WTC11 (cell line): ENCODE results near the gene PARVB. TPM values are rescaled to one million over a fixed set of nuclear protein-coding genes. Genes with fewer than 3 reads are reported as not detected.

ENCODE experiments used
- ATAC-seq: fragments of 200-7000 bp; cut with Tn5 transposase; 2 replicates; pipeline ENCODE4 v1.10.0; 2021; ENCODE audit warnings: mild to moderate bottlenecking, moderate library complexity
- CTCF ChIA-PET: fragments of 300-600 bp; sonication (Branson Sonifier 250); formaldehyde crosslinking; loops from one replicate; lab custom pipeline; 2021; ENCODE audit warnings: antibody characterized with exemption; lab: Charles Lee
- POLR2A ChIA-PET: fragments of 350-600 bp; sonication (Branson Sonifier 250); formaldehyde crosslinking; loops from one replicate; lab custom pipeline; 2021; ENCODE audit warnings: antibody characterized with exemption; lab: Charles Lee
- DNase-seq: peaks from one replicate; pipeline ENCODE4 v3.0.0; 2021; ENCODE audit warnings: low spot score
- H3K27ac Mint-ChIP-seq: 2 replicates; pipeline ENCODE4 v1.8.0; 2021; ENCODE audit warnings: mixed read lengths
- H3K27me3 Mint-ChIP-seq: 2 replicates; pipeline ENCODE4 v1.8.0; 2021; ENCODE audit warnings: low read depth, mild to moderate bottlenecking, moderate library complexity, mixed read lengths
- H3K36me3 Mint-ChIP-seq: 2 replicates; pipeline ENCODE4 v1.8.0; 2021; ENCODE audit warnings: mixed read lengths
- H3K4me1 Mint-ChIP-seq: 2 replicates; pipeline ENCODE4 v1.8.0; 2022; ENCODE audit warnings: mixed read lengths
- H3K4me3 Mint-ChIP-seq: 2 replicates; pipeline ENCODE4 v1.8.0; 2021; ENCODE audit warnings: mild to moderate bottlenecking, moderate library complexity, mixed read lengths
- H3K9me3 Mint-ChIP-seq: 2 replicates; pipeline ENCODE4 v1.8.0; 2021; ENCODE audit warnings: mixed read lengths
- CREB1 ChIP-seq: sonication (generic); formaldehyde crosslinking; IDR thresholded peaks from 2 replicates; pipeline ENCODE4 v1.8.0; 2023; ENCODE audit warnings: mild to moderate bottlenecking, missing genetic modification reagents
- FOXP1 ChIP-seq: sonication (generic); formaldehyde crosslinking; IDR thresholded peaks from 2 replicates; pipeline ENCODE4 v1.8.0; 2022; ENCODE audit warnings: missing genetic modification reagents, mild to moderate bottlenecking, moderate library complexity, borderline replicate concordance
- MXD4 ChIP-seq: fragments of 250-450 bp; sonication (Bioruptor Pico); IDR thresholded peaks from 2 replicates; pipeline ENCODE4 v1.8.0; 2021; ENCODE audit warnings: mild to moderate bottlenecking, moderate library complexity, borderline replicate concordance
- NFYB ChIP-seq: sonication (generic); formaldehyde crosslinking; conservative IDR thresholded peaks from 2 replicates; pipeline ENCODE4 v1.8.0; 2022; ENCODE audit warnings: low read depth, missing genetic modification reagents
- NR1H2 ChIP-seq: sonication (generic); formaldehyde crosslinking; IDR thresholded peaks from 2 replicates; pipeline ENCODE4 v1.9.0; 2021; ENCODE audit warnings: mild to moderate bottlenecking, moderate library complexity, missing genetic modification reagents
- NR3C1 ChIP-seq: sonication (generic); formaldehyde crosslinking; conservative IDR thresholded peaks from 2 replicates; pipeline ENCODE4 v1.8.1; 2023; ENCODE audit warnings: low read depth, mild to moderate bottlenecking, missing genetic modification reagents
- SOX15 ChIP-seq: fragments of 250-450 bp; sonication (Bioruptor Pico); IDR thresholded peaks from 2 replicates; pipeline ENCODE4 v1.9.0; 2021; ENCODE audit warnings: mild to moderate bottlenecking
- SP1 ChIP-seq: sonication (generic); formaldehyde crosslinking; conservative IDR thresholded peaks from 2 replicates; pipeline ENCODE4 v1.8.1; 2022; ENCODE audit warnings: missing genetic modification reagents
- ZSCAN18 ChIP-seq: fragments of 250-450 bp; sonication (Bioruptor Pico); IDR thresholded peaks from 2 replicates; pipeline ENCODE4 v2.1.2; 2022; ENCODE audit warnings: mild to moderate bottlenecking, moderate library complexity
- total RNA-seq: library from RNA; stranded (reverse); gene quantifications from 3 replicates; pipeline ENCODE4 v1.2.3, GENCODE V29; 2021
- TF ChIP-seq, protein P1 (sequence below): sonication (generic); formaldehyde crosslinking; IDR thresholded peaks from 2 replicates; pipeline ENCODE4 v1.8.1; 2022; ENCODE audit warnings: low read depth, missing genetic modification reagents, borderline replicate concordance
- TF ChIP-seq, protein P2 (sequence below): fragments of 250-450 bp; sonication (Bioruptor Pico); IDR thresholded peaks from 2 replicates; pipeline ENCODE4 v1.9.0; 2021; ENCODE audit warnings: moderate library complexity, mild to moderate bottlenecking, inconsistent platforms, borderline replicate concordance
- TF ChIP-seq, protein P3 (sequence below): sonication (generic); formaldehyde crosslinking; IDR thresholded peaks from 2 replicates; pipeline ENCODE4 v1.8.1; 2023; ENCODE audit warnings: mild to moderate bottlenecking, missing genetic modification reagents, borderline replicate concordance
- TF ChIP-seq, protein P4 (sequence below): fragments of 250-450 bp; sonication (Bioruptor Pico); conservative IDR thresholded peaks from 2 replicates; pipeline ENCODE4 v1.9.0; 2021; ENCODE audit warnings: mild to moderate bottlenecking

PARVB gene
- total RNA-seq, 1 experiment from 2014 or later = 3.3 TPM

GRCh38 chr22:44057401-44057987, 33.4 kb downstream of the PARVB start:
- peaks cover 5% of the 10 kb centered on the region; the same call in 1 of the 2 replicates for H3K36me3 Mint-ChIP-seq
- ATAC-seq (no peak), DNase-seq (no peak)
- ChIA-PET CTCF (interaction anchor here (0.7 to 3.1 kb wide), 2 partner anchors 28 to 64 kb away, joined by 3 to 8 read pairs; no protein-coding TSS in a partner anchor), POLR2A (no interaction called here)
- no peak overlapping the region for H3K4me3 Mint-ChIP-seq
- peaks cover 9% of the 10 kb centered on the region for H3K9me3 Mint-ChIP-seq
- no peaks in the 10 kb centered on the region for H3K27me3 Mint-ChIP-seq
- no peaks in the 10 kb centered on the region; the same call in 1 of the 2 replicates for H3K4me1 Mint-ChIP-seq
- H3K27ac Mint-ChIP-seq = no peak overlapping the region
- TF ChIP-seq, protein P1, sequence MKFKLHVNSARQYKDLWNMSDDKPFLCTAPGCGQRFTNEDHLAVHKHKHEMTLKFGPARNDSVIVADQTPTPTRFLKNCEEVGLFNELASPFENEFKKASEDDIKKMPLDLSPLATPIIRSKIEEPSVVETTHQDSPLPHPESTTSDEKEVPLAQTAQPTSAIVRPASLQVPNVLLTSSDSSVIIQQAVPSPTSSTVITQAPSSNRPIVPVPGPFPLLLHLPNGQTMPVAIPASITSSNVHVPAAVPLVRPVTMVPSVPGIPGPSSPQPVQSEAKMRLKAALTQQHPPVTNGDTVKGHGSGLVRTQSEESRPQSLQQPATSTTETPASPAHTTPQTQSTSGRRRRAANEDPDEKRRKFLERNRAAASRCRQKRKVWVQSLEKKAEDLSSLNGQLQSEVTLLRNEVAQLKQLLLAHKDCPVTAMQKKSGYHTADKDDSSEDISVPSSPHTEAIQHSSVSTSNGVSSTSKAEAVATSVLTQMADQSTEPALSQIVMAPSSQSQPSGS (CRISPR knock-in tag) = no peak
- TF ChIP-seq, protein P2, sequence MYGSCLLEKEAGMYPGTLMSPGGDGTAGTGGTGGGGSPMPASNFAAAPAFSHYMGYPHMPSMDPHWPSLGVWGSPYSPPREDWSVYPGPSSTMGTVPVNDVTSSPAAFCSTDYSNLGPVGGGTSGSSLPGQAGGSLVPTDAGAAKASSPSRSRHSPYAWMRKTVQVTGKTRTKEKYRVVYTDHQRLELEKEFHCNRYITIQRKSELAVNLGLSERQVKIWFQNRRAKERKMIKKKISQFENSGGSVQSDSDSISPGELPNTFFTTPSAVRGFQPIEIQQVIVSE = no peak
- TF ChIP-seq NFYB (CRISPR knock-in tag) = no peak
- TF ChIP-seq SOX15 (CRISPR knock-in tag) = no peak
- no peak for TF ChIP-seq MXD4 (CRISPR knock-in tag)
- no peak for TF ChIP-seq NR1H2 (CRISPR knock-in tag)
- no peak for TF ChIP-seq NR3C1 (CRISPR knock-in tag)
- TF ChIP-seq, protein P3, sequence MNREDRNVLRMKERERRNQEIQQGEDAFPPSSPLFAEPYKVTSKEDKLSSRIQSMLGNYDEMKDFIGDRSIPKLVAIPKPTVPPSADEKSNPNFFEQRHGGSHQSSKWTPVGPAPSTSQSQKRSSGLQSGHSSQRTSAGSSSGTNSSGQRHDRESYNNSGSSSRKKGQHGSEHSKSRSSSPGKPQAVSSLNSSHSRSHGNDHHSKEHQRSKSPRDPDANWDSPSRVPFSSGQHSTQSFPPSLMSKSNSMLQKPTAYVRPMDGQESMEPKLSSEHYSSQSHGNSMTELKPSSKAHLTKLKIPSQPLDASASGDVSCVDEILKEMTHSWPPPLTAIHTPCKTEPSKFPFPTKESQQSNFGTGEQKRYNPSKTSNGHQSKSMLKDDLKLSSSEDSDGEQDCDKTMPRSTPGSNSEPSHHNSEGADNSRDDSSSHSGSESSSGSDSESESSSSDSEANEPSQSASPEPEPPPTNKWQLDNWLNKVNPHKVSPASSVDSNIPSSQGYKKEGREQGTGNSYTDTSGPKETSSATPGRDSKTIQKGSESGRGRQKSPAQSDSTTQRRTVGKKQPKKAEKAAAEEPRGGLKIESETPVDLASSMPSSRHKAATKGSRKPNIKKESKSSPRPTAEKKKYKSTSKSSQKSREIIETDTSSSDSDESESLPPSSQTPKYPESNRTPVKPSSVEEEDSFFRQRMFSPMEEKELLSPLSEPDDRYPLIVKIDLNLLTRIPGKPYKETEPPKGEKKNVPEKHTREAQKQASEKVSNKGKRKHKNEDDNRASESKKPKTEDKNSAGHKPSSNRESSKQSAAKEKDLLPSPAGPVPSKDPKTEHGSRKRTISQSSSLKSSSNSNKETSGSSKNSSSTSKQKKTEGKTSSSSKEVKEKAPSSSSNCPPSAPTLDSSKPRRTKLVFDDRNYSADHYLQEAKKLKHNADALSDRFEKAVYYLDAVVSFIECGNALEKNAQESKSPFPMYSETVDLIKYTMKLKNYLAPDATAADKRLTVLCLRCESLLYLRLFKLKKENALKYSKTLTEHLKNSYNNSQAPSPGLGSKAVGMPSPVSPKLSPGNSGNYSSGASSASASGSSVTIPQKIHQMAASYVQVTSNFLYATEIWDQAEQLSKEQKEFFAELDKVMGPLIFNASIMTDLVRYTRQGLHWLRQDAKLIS (CRISPR knock-in tag) = no peak
- no peak for TF ChIP-seq ZSCAN18 (CRISPR knock-in tag)
- no peak for TF ChIP-seq SP1 (CRISPR knock-in tag)
- TF ChIP-seq, protein P4, sequence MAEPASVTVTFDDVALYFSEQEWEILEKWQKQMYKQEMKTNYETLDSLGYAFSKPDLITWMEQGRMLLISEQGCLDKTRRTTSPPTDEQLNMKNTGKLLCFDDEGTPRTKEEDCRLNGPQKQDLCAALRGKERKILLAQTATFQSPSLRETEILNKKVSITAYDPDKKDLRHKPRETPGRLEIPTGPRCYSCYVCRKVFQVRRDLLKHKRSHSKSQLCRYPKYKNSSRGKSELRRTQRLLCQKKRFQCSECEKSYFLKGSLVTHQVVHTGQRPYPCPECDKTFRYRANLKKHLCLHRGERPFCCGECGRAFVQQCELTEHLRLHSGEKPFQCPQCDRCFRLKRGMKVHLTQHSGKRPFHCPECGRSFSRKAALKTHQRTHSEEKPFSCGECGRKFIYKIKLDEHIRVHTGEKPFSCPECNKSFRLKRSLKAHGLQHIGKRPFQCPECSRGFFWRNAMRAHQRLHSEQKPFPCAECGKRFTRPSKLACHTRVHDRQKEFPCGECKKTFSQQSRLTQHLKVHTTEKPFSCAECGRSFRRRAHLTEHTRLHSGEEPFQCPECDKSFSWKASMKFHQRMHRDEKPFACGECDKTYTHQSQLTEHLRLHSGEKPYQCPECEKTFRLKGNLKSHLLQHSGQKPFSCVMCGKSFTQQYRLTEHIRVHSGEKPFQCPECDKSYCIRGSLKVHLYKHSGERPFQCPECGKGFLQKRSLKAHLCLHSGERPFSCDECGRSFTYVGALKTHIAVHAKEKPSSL (CRISPR knock-in tag) = no peak
- TF ChIP-seq CREB1 = no peak

- CTCF ChIA-PET = interaction anchor here (1.1 to 1.6 kb wide), 2 partner anchors 18 to 71 kb away, joined by 5 read pairs; no protein-coding TSS in a partner anchor
- TF ChIP-seq FOXP1 (CRISPR knock-in tag) = no peak
- POLR2A ChIA-PET = no interaction called here
- peaks cover 10% of the 10 kb centered on the region for H3K4me1 Mint-ChIP-seq
- DNase-seq = no peak
- ATAC-seq = no peak
- no peak overlapping the region for H3K4me3 Mint-ChIP-seq
- H3K27ac Mint-ChIP-seq = no peak overlapping the region
- H3K36me3 Mint-ChIP-seq = peaks cover 5% of the 10 kb centered on the region; the same call in 1 of the 2 replicates
- no peaks in the 10 kb centered on the region for H3K27me3 Mint-ChIP-seq
- peaks cover 6% of the 10 kb centered on the region for H3K9me3 Mint-ChIP-seq
Observed at GRCh38 chr22:44063462-44064371, 39.6 kb downstream of the PARVB start.
